Panc1 (cell line): ENCODE data around the gene RAET1E. TPM values are rescaled to one million over a fixed set of nuclear protein-coding genes. Genes with fewer than 3 reads are reported as not detected.

Experiments used
- ATAC-seq: fragments of 200-7000 bp; cut with Tn5 transposase; 2 replicates; pipeline ENCODE4 v1.9.1; 2020; ENCODE audit warnings: mild to moderate bottlenecking, moderate library complexity
- BruUV-seq: library from RNA; stranded (reverse); fragments of 400-500 nt; replicated peaks from 2 replicates; lab custom pipeline; 2021; lab: Mats Ljungman, UMichigan
- CTCF ChIA-PET: fragments of 300-600 bp; sonication (Branson Sonifier 250); formaldehyde crosslinking; loops from one replicate; lab custom pipeline; 2022; ENCODE audit warnings: antibody characterized with exemption; lab: Charles Lee
- POLR2A ChIA-PET: fragments of 300-600 bp; sonication (Branson Sonifier 250); formaldehyde crosslinking; loops from one replicate; lab custom pipeline; 2022; ENCODE audit warnings: antibody characterized with exemption; lab: Charles Lee
- DNase-seq: peaks from one replicate; pipeline ENCODE4 v3.0.0-alpha.2; 2010; ENCODE audit warnings: low read depth, low spot score
- H3K27ac ChIP-seq: 2 replicates; pipeline ENCODE4 v1.5.1; 2011; ENCODE audit warnings: mild to moderate bottlenecking, low read length, inconsistent platforms
- H3K27me3 ChIP-seq: fragments of 200-500 bp; sonication (Bioruptor generic); 2 replicates; pipeline ENCODE4 v1.6.0; 2014; ENCODE audit warnings: low read length, inconsistent platforms; ENCODE audit not compliant: control insufficient read depth, insufficient read depth
- H3K36me3 ChIP-seq: fragments of 200-500 bp; sonication (Bioruptor generic); 2 replicates; pipeline ENCODE4 v1.5.1; 2014; ENCODE audit warnings: inconsistent platforms, mild to moderate bottlenecking, low read length, moderate library complexity; ENCODE audit not compliant: control insufficient read depth, insufficient read depth
- H3K4me1 ChIP-seq: 2 replicates; pipeline ENCODE4 v1.5.1; 2011; ENCODE audit warnings: inconsistent platforms, mild to moderate bottlenecking, low read length, moderate library complexity; ENCODE audit not compliant: control insufficient read depth, insufficient read depth
- H3K4me3 ChIP-seq, 2 experiments: 2 replicates each; pipeline ENCODE4 v1.5.1; 2011 to 2012; ENCODE audit warnings: low read depth in 2 of 2, low read length in 2 of 2, mild to moderate bottlenecking in 2 of 2, inconsistent platforms in 1 of 2, moderate library complexity in 1 of 2
- H3K9me3 ChIP-seq: fragments of 200-500 bp; sonication (Bioruptor generic); 2 replicates; pipeline ENCODE4 v1.5.1; 2014; ENCODE audit warnings: low read depth, mild to moderate bottlenecking, inconsistent platforms, low read length, moderate library complexity; ENCODE audit not compliant: control insufficient read depth, insufficient read depth
- CTCF ChIP-seq: fragments of 450-650 bp; IDR thresholded peaks from 2 replicates; pipeline ENCODE4 v1.5.1; 2017; ENCODE audit warnings: mild to moderate bottlenecking
- POLR2AphosphoS5 ChIP-seq: IDR thresholded peaks from 2 replicates; pipeline ENCODE4 v1.6.1; 2012; ENCODE audit warnings: mild to moderate bottlenecking, low read depth, low read length, moderate library complexity
- REST ChIP-seq, 2 experiments: IDR thresholded peaks; 2 replicates each; pipeline ENCODE4 v1.6.1; 2011 to 2012; ENCODE audit warnings: low read depth in 2 of 2, control low read depth in 1 of 2, low read length in 1 of 2, mild to moderate bottlenecking in 1 of 2, moderate library complexity in 1 of 2; ENCODE audit not compliant: insufficient read depth in 1 of 2
- SIN3A ChIP-seq: IDR thresholded peaks from 2 replicates; pipeline ENCODE4 v1.6.1; 2012; ENCODE audit warnings: low read depth, mild to moderate bottlenecking, low read length, moderate library complexity, borderline replicate concordance; ENCODE audit not compliant: insufficient read depth
- TCF7L2 ChIP-seq: IDR thresholded peaks from 2 replicates; pipeline ENCODE4 v1.6.1; 2011; ENCODE audit warnings: mild to moderate bottlenecking, low read depth, low read length, inconsistent platforms
- in situ Hi-C: cut with HindIII; loops from 2 replicates; pipeline ENCODE4 v1.10.0; 2016; ENCODE audit warnings: low sequenced_read_pairs, low pct_unique_long_range_greater_than_20kb
- intact Hi-C: fragments of 100-400 bp; cut with micrococcal nuclease; formaldehyde crosslinking; loops from one replicate; pipeline ENCODE4 v1.10.0; 2022; ENCODE audit not compliant: unreplicated experiment
- total RNA-seq: library from RNA; stranded (reverse); gene quantifications from one replicate; pipeline ENCODE4 v1.2.1, GENCODE V29; 2021; ENCODE audit not compliant: unreplicated experiment

Gene RAET1E
- total RNA-seq, 1 experiment from 2014 or later = 1.8 TPM

- TF ChIP-seq POLR2AphosphoS5 (no peak), CTCF (no peak), REST (IDR thresholded peaks at IDR 0.05; ENCODE audit: insufficient read depth in 1 of 2, low read depth in 2 of 2, low read length in 1 of 2) (no peak), SIN3A (no peak), TCF7L2 (no peak)
- peaks cover 15% of the 10 kb centered on the region for H3K27me3 ChIP-seq
- no peaks in the 10 kb centered on the region for H3K9me3 ChIP-seq
- DNase-seq (no peak), ATAC-seq (no peak)
- H3K4me3 ChIP-seq = no peak overlapping the region; a peak in 1 of 4 replicates
- in situ Hi-C loops (no loop called here), intact Hi-C loops (no loop called here)
- peaks cover 6% of the 10 kb centered on the region; the same call in 1 of the 2 replicates for H3K4me1 ChIP-seq
- BruUV-seq = no TSS peak
- ChIA-PET CTCF (no interaction called here), POLR2A (no interaction called here)
- H3K27ac ChIP-seq = no peak overlapping the region
- H3K36me3 ChIP-seq = no peaks in the 10 kb centered on the region
Measured at GRCh38 chr6:149939356-149939648, 41.4 kb upstream of the RAET1E start.

- ChIA-PET POLR2A (no interaction called here), CTCF (no interaction called here)
- TF ChIP-seq SIN3A = no peak
- no peak for TF ChIP-seq TCF7L2
- no peak for TF ChIP-seq POLR2AphosphoS5
- no peak for TF ChIP-seq REST (IDR thresholded peaks at IDR 0.05; ENCODE audit: insufficient read depth in 1 of 2, low read depth in 2 of 2, low read length in 1 of 2)
- no peak for TF ChIP-seq CTCF
- peaks cover 15% of the 10 kb centered on the region for H3K27me3 ChIP-seq
- no peaks in the 10 kb centered on the region for H3K36me3 ChIP-seq
- intact Hi-C loops (no loop called here), in situ Hi-C loops (no loop called here)
- no TSS peak for BruUV-seq
- H3K4me1 ChIP-seq = peaks cover 6% of the 10 kb centered on the region
- H3K4me3 ChIP-seq = peak overlapping the region; percentile 51 to 69
- H3K9me3 ChIP-seq = no peaks in the 10 kb centered on the region
- DNase-seq (no peak), ATAC-seq (peak; percentile 4; the same call in 1 of the 2 replicates)
- no peak overlapping the region for H3K27ac ChIP-seq
Measured at GRCh38 chr6:149938571-149939355, 40.9 kb upstream of the RAET1E start.
